NB4 (cell line): ENCODE results near the gene ARHGAP12.

Experiments
- DNase-seq: peaks from one replicate; pipeline ENCODE4 v3.0.0; 2010; ENCODE audit warnings: low read depth
- H3K4me3 ChIP-seq: one replicate; pipeline ENCODE4 v1.5.1; 2011; ENCODE audit warnings: mild to moderate bottlenecking, low read depth, low read length, moderate library complexity
- MYC ChIP-seq: IDR thresholded peaks from 2 replicates; pipeline ENCODE4 v1.6.1; 2011; ENCODE audit warnings: low read depth, low read length
- POLR2A ChIP-seq: IDR thresholded peaks from 2 replicates; pipeline ENCODE4 v1.6.1; 2011; ENCODE audit warnings: mild to moderate bottlenecking; ENCODE audit not compliant: insufficient read length; ENCODE audit errors: extremely low read depth
- TF ChIP-seq, protein P1 (sequence below): IDR thresholded peaks from 2 replicates; pipeline ENCODE4 v1.6.1; 2011; ENCODE audit warnings: low read depth, low read length
- TF ChIP-seq, protein P2 (sequence below): IDR thresholded peaks from one replicate; pipeline ENCODE4 v1.5.1; 2012; ENCODE audit warnings: low read depth, low read length

The ARHGAP12 gene, protein sequence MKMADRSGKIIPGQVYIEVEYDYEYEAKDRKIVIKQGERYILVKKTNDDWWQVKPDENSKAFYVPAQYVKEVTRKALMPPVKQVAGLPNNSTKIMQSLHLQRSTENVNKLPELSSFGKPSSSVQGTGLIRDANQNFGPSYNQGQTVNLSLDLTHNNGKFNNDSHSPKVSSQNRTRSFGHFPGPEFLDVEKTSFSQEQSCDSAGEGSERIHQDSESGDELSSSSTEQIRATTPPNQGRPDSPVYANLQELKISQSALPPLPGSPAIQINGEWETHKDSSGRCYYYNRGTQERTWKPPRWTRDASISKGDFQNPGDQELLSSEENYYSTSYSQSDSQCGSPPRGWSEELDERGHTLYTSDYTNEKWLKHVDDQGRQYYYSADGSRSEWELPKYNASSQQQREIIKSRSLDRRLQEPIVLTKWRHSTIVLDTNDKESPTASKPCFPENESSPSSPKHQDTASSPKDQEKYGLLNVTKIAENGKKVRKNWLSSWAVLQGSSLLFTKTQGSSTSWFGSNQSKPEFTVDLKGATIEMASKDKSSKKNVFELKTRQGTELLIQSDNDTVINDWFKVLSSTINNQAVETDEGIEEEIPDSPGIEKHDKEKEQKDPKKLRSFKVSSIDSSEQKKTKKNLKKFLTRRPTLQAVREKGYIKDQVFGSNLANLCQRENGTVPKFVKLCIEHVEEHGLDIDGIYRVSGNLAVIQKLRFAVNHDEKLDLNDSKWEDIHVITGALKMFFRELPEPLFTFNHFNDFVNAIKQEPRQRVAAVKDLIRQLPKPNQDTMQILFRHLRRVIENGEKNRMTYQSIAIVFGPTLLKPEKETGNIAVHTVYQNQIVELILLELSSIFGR

DNA sequence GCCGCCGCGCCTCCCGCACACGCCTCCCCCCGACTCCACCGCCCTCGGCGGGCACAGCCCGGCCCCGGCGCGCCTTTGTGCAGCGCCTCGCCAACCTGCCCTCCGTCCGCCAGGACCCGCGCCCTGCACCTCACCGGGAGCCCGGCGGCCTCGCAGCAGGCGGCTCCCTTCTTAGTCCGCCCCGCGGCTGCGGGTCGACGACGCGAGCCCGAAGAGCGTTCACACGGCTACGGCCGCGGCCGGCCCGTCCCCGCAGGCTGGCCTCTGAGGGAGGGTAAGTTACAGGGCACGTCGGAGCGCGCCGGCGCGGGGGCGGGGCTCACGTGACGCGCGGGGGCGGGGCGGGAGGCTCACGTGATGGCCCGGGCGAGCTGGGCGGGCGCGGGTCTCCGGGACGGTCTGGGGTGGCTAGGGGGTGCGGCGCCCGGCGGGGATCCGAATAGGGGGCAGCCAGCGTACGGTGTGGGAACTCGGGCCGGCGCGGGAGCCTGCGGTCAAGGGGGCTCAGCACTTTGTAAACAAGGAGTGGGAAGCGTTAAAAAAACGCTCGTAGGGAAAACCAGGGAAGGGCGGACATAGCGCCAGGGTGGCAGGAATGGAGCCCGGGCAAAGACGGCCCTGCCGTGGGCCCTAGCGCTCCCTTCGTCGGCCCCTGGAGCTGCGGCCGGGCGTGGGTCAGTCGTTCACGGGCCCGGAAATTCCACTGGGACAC is at the start of gene ARHGAP12:
Gene ARHGAP12 (minus strand): TSS at position 283 of the 712 bp plus-strand sequence. CDS start 19,976 bp downstream, outside the sequence.
- peak within 1 kb of the TSS; percentile 65 for H3K4me3 ChIP-seq
- TF ChIP-seq, protein P1, sequence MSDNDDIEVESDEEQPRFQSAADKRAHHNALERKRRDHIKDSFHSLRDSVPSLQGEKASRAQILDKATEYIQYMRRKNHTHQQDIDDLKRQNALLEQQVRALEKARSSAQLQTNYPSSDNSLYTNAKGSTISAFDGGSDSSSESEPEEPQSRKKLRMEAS: 0 out of 2 replicates have a peak, but pooled peaks have one; percentile 18
- TF ChIP-seq MYC (no peak), POLR2A (peak; percentile 57)
- TF ChIP-seq, protein P2, sequence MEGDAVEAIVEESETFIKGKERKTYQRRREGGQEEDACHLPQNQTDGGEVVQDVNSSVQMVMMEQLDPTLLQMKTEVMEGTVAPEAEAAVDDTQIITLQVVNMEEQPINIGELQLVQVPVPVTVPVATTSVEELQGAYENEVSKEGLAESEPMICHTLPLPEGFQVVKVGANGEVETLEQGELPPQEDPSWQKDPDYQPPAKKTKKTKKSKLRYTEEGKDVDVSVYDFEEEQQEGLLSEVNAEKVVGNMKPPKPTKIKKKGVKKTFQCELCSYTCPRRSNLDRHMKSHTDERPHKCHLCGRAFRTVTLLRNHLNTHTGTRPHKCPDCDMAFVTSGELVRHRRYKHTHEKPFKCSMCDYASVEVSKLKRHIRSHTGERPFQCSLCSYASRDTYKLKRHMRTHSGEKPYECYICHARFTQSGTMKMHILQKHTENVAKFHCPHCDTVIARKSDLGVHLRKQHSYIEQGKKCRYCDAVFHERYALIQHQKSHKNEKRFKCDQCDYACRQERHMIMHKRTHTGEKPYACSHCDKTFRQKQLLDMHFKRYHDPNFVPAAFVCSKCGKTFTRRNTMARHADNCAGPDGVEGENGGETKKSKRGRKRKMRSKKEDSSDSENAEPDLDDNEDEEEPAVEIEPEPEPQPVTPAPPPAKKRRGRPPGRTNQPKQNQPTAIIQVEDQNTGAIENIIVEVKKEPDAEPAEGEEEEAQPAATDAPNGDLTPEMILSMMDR: no peak
- DNase-seq: peak; percentile 84

DNA sequence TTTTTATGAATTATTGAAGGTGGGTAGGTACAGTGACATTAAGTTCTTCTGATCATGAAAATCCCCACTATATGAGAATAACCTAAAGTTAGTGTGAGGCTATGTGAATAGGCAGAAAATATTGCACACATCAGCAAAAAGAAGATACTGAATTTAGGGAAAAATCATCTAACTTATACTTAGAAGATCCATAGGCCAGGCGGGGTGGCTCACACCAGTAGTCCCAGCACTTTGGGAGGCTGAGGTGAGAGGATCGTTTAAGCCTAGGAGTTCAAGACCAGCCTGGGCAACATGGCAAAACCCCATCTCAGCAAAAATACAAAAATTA is 49.5 kb upstream of the ARHGAP12 start:
- TF ChIP-seq, protein P1: no peak
- no peak for TF ChIP-seq POLR2A
- TF ChIP-seq MYC: no peak
- TF ChIP-seq, protein P2: no peak
- DNase-seq: no peak
- H3K4me3 ChIP-seq: no peak overlapping the region

DNA sequence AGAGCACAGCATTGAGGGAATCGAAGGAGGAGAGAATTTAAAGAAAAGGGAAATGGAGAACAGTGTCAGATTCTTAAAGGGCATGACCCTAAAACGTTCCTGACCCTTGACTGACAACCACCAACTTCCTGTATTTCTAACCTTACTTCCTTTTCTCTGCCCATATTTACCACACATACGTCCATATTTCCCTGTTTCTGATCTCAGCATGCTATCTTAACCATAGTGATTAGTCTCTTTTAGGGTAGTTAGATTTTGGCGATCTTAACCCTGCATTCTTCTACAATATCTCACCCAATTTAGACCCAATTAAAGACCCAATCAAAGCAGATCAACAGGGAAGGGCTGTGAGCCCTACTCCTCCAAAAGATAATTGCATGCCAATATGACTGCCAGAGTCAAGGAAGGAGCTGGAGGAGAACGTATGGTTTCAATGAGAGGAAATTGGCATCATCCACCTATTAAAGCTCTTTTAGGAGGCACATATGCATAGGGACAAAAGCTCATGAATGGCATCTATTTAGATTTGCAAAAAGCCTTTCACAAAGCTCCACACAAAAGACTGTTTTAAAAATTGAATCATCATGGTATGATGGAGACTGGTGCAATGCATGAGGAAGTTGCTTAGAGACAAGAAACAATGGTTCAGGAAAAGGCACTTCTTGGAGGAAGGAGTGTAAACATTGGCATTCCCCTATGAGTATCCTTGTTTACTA is 49.0 kb upstream of the ARHGAP12 start:
- DNase-seq: peak; percentile 83
- peak overlapping the region; percentile 19 for H3K4me3 ChIP-seq
- TF ChIP-seq POLR2A: no peak
- TF ChIP-seq, protein P1: 0 out of 2 replicates have a peak, but pooled peaks have one; percentile 7

DNA sequence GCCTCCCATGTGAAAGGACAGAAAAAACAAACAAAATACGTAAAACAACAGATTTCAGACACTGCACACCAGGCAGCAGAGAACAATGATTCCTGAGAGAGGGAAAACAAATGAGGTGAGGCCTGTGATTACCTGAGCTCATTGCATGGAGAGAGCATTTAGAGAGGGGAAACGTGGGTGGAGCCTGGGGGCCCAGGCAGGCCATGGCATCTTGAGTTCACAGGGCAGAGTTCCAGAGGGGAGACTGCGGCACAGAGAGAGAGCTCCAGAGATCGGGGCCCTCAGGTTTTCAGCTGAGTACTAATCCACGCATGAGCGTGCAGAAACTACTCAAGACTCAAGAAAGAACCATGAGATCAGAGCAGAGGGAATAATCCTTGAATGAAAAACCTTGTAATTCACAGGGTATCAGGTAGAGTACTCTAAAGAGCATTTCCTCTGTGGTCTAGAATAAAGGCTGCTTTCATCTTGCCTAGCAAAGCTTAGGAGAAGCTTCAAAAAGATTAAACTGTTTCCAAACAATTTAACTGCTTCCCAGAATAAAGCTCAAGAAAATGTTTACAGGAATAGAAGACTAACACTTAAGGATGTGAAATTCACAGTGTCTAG is 46.6 kb upstream of the ARHGAP12 start:
- TF ChIP-seq MYC (no peak), POLR2A (no peak)
- TF ChIP-seq, protein P1: no peak
- TF ChIP-seq, protein P2: no peak
- no peak overlapping the region for H3K4me3 ChIP-seq
- DNase-seq: no peak

DNA sequence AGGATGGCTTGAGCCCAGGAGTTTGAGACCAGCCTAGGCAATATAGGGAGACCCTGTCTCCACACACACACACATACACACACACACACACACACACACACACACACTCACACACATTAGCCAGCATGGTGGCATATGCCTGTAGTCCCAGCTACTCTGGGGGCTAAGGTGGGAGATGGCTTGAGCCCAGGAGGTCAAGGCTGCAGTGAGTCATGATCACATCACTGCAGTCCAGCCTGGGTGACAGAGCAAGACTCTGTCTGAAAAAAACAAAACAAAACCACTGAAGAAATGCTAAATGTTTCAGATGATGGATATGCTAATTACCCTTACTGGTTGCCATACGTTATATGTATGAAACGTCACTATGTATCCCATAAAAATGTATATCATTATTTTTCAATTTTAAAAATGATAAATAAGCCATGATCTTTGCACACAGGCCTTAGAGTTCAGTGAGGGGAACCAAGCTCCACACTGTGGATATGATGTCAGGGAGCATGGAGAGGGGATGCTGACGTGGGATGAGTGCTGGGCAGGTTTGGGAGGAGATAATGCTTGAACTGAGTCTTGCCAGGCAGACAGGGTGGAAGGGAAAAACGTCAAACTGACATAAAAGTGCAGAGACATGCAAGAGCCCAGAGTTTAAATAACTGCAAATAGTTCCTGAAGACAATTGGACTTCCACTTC is 45.9 kb upstream of the ARHGAP12 start:
- no peak for DNase-seq
- TF ChIP-seq MYC (no peak), POLR2A (no peak)
- TF ChIP-seq, protein P2: no peak
- TF ChIP-seq, protein P1: no peak
- no peak overlapping the region for H3K4me3 ChIP-seq
